MM.1S (cell line): ENCODE measurements around the gene MPZL2.

Source experiments
- CTCF ChIP-seq: fragments of 300-600 bp; sonication (generic); IDR thresholded peaks from 2 replicates; pipeline ENCODE4 v1.5.1; 2016; ENCODE audit warnings: antibody characterized with exemption, low read length, mixed read lengths
- EZH2phosphoT487 ChIP-seq: fragments of 300-600 bp; sonication (generic); IDR thresholded peaks from 2 replicates; pipeline ENCODE4 v1.6.1; 2018; ENCODE audit warnings: antibody characterized with exemption, low read length

- TF ChIP-seq CTCF (no peak), EZH2phosphoT487 (no peak)
Measured at GRCh38 chr11:118230088-118230487, 34.0 kb downstream of the MPZL2 start.
